ENCODE data around the gene THSD7B.
A peak's percentile ranks its signal among the peaks of the same experiment; 100 is the strongest.

Gene THSD7B

GRCh38 chr2:137151731-137152130 is 386.4 kb downstream of the THSD7B start:
- ATAC-seq (replicated peaks): no peak
- H3K4me3 Mint-ChIP-seq: no peak overlapping the region
- H3K36me3 Mint-ChIP-seq: no peaks in the 10 kb centered on the region
- H3K4me1 Mint-ChIP-seq: no peaks in the 10 kb centered on the region
- no peak for DNase-seq
- H3K9me3 Mint-ChIP-seq: peaks cover 4 to 7% of the 10 kb centered on the region in 2 donors
- H3K27ac Mint-ChIP-seq: no peak overlapping the region
- no peaks in the 10 kb centered on the region for H3K27me3 Mint-ChIP-seq

- no peak for DNase-seq
- Mint-ChIP-seq H3K36me3 (no peaks in the 10 kb centered on the region), H3K4me3 (no peak overlapping the region), H3K27me3 (no peaks in the 10 kb centered on the region), H3K27ac (no peak overlapping the region), H3K9me3 (peaks cover 0 to 1% of the 10 kb centered on the region in 2 donors), H3K4me1 (no peaks in the 10 kb centered on the region)
- no peak for ATAC-seq (replicated peaks)
These were observed 389.6 kb downstream of the THSD7B start for GRCh38 chr2:137154946-137155345.

GRCh38 chr2:137155356-137156104 is 390.2 kb downstream of the THSD7B start:
- DNase-seq (no peak), ATAC-seq (replicated peaks) (no peak)
- no peaks in the 10 kb centered on the region for H3K4me1 Mint-ChIP-seq
- no peak overlapping the region for H3K27ac Mint-ChIP-seq
- no peak overlapping the region for H3K4me3 Mint-ChIP-seq
- H3K9me3 Mint-ChIP-seq: peaks cover 0 to 1% of the 10 kb centered on the region in 2 donors
- no peaks in the 10 kb centered on the region for H3K27me3 Mint-ChIP-seq
- no peaks in the 10 kb centered on the region for H3K36me3 Mint-ChIP-seq

- DNase-seq (no peak), ATAC-seq (replicated peaks) (no peak)
- Mint-ChIP-seq H3K27me3 (no peaks in the 10 kb centered on the region), H3K27ac (no peak overlapping the region), H3K4me3 (no peak overlapping the region), H3K36me3 (no peaks in the 10 kb centered on the region), H3K4me1 (no peaks in the 10 kb centered on the region), H3K9me3 (peaks cover 0 to 1% of the 10 kb centered on the region in 2 donors)
These were observed 391.0 kb downstream of the THSD7B start for GRCh38 chr2:137156221-137156844.

GRCh38 chr2:137157851-137158250 is 392.5 kb downstream of the THSD7B start:
- DNase-seq: no peak
- no peak overlapping the region for H3K27ac Mint-ChIP-seq
- no peak for ATAC-seq (replicated peaks)
- H3K27me3 Mint-ChIP-seq: no peaks in the 10 kb centered on the region
- peaks cover 0 to 3% of the 10 kb centered on the region in 2 donors for H3K9me3 Mint-ChIP-seq
- H3K36me3 Mint-ChIP-seq: no peaks in the 10 kb centered on the region
- H3K4me1 Mint-ChIP-seq: no peaks in the 10 kb centered on the region
- H3K4me3 Mint-ChIP-seq: no peak overlapping the region

- no peak overlapping the region for H3K27ac Mint-ChIP-seq
- H3K4me1 Mint-ChIP-seq: no peaks in the 10 kb centered on the region
- ATAC-seq (replicated peaks) (no peak), DNase-seq (no peak)
- no peak overlapping the region for H3K4me3 Mint-ChIP-seq
- H3K27me3 Mint-ChIP-seq: no peaks in the 10 kb centered on the region
- H3K36me3 Mint-ChIP-seq: no peaks in the 10 kb centered on the region
- H3K9me3 Mint-ChIP-seq: peaks cover 1 to 4% of the 10 kb centered on the region in 2 donors
These were observed 395.9 kb downstream of the THSD7B start for GRCh38 chr2:137161250-137161649.

- Mint-ChIP-seq H3K27me3 (no peaks in the 10 kb centered on the region), H3K27ac (no peak overlapping the region), H3K36me3 (no peaks in the 10 kb centered on the region), H3K4me1 (no peaks in the 10 kb centered on the region), H3K9me3 (peaks cover 3 to 4% of the 10 kb centered on the region in 2 donors), H3K4me3 (no peak overlapping the region)
- ATAC-seq (replicated peaks): no peak
- no peak for DNase-seq
These were observed 400.6 kb downstream of the THSD7B start for GRCh38 chr2:137165968-137166367.

GRCh38 chr2:137167651-137168050 is 402.3 kb downstream of the THSD7B start:
- ATAC-seq (replicated peaks): no peak
- Mint-ChIP-seq H3K4me3 (no peak overlapping the region), H3K9me3 (peaks cover 2 to 4% of the 10 kb centered on the region in 2 donors), H3K27ac (no peak overlapping the region), H3K27me3 (no peaks in the 10 kb centered on the region), H3K4me1 (no peaks in the 10 kb centered on the region), H3K36me3 (no peaks in the 10 kb centered on the region)
- DNase-seq: no peak

GRCh38 chr2:137168552-137168951 is 403.2 kb downstream of the THSD7B start:
- H3K36me3 Mint-ChIP-seq: no peaks in the 10 kb centered on the region
- no peak overlapping the region for H3K27ac Mint-ChIP-seq
- H3K4me1 Mint-ChIP-seq: no peaks in the 10 kb centered on the region
- no peak overlapping the region for H3K4me3 Mint-ChIP-seq
- ATAC-seq (replicated peaks) (no peak), DNase-seq (no peak)
- H3K9me3 Mint-ChIP-seq: peaks cover 0 to 1% of the 10 kb centered on the region in 2 donors
- H3K27me3 Mint-ChIP-seq: no peaks in the 10 kb centered on the region

- Mint-ChIP-seq H3K27me3 (no peaks in the 10 kb centered on the region), H3K36me3 (no peaks in the 10 kb centered on the region), H3K4me1 (no peaks in the 10 kb centered on the region), H3K27ac (no peak overlapping the region), H3K4me3 (no peak overlapping the region), H3K9me3 (peaks cover 0 to 1% of the 10 kb centered on the region in 2 donors)
- DNase-seq (no peak), ATAC-seq (replicated peaks) (no peak)
These were observed 406.8 kb downstream of the THSD7B start for GRCh38 chr2:137172162-137172561.

- Mint-ChIP-seq H3K4me3 (no peak overlapping the region), H3K4me1 (no peaks in the 10 kb centered on the region), H3K27ac (no peak overlapping the region), H3K9me3 (peaks cover 0 to 1% of the 10 kb centered on the region in 2 donors), H3K27me3 (no peaks in the 10 kb centered on the region), H3K36me3 (no peaks in the 10 kb centered on the region)
- DNase-seq (no peak), ATAC-seq (replicated peaks) (peak; percentile 25 to 27)
These were observed 408.1 kb downstream of the THSD7B start for GRCh38 chr2:137173463-137173862.

- ATAC-seq (replicated peaks) (no peak), DNase-seq (no peak)
- Mint-ChIP-seq H3K9me3 (no peaks in the 10 kb centered on the region), H3K27me3 (no peaks in the 10 kb centered on the region), H3K27ac (no peak overlapping the region), H3K4me1 (no peaks in the 10 kb centered on the region), H3K36me3 (no peaks in the 10 kb centered on the region), H3K4me3 (no peak overlapping the region)
These were observed 409.9 kb downstream of the THSD7B start for GRCh38 chr2:137175246-137175645.

GRCh38 chr2:137178951-137179377 is 413.6 kb downstream of the THSD7B start:
- Mint-ChIP-seq H3K27ac (no peak overlapping the region), H3K27me3 (no peaks in the 10 kb centered on the region), H3K36me3 (no peaks in the 10 kb centered on the region), H3K4me3 (no peak overlapping the region), H3K9me3 (no peaks in the 10 kb centered on the region), H3K4me1 (no peaks in the 10 kb centered on the region)
- no peak for ATAC-seq (replicated peaks)
- DNase-seq: no peak

- no peak for ATAC-seq (replicated peaks)
- no peak overlapping the region for H3K27ac Mint-ChIP-seq
- H3K36me3 Mint-ChIP-seq: no peaks in the 10 kb centered on the region
- DNase-seq: no peak
- no peaks in the 10 kb centered on the region for H3K4me1 Mint-ChIP-seq
- no peaks in the 10 kb centered on the region for H3K27me3 Mint-ChIP-seq
- no peaks in the 10 kb centered on the region for H3K9me3 Mint-ChIP-seq
- H3K4me3 Mint-ChIP-seq: no peak overlapping the region
These were observed 414.2 kb downstream of the THSD7B start for GRCh38 chr2:137179542-137179941.

GRCh38 chr2:137180012-137180411 is 414.7 kb downstream of the THSD7B start:
- Mint-ChIP-seq H3K4me3 (no peak overlapping the region), H3K9me3 (no peaks in the 10 kb centered on the region), H3K27me3 (no peaks in the 10 kb centered on the region), H3K27ac (no peak overlapping the region), H3K4me1 (no peaks in the 10 kb centered on the region), H3K36me3 (no peaks in the 10 kb centered on the region)
- no peak for DNase-seq
- no peak for ATAC-seq (replicated peaks)
